Right lobe of liver (tissue), 4 donors: ENCODE results near the gene NLRC5.

Experiments
- POLR2A ChIP-seq: fragments of 450-650 bp; IDR thresholded peaks from one replicate; pipeline ENCODE4 v1.6.1; 2017; ENCODE audit warnings: antibody characterized with exemption, mild to moderate bottlenecking
- TF ChIP-seq, protein P1 (sequence below), 4 donors: fragments of 200-600 bp in 3 of 4; fragments of 450-650 bp in 1 of 4; IDR thresholded peaks; one replicate each; pipeline versions ENCODE4 v1.5.1 to v1.8.0; 2016 to 2022; ENCODE audit warnings: antibody characterized with exemption in 4 of 4, mild to moderate bottlenecking in 2 of 4
- donor health status: DM: no; HTN: no; CAD: no.
- donor health status: DM: no; HTN: no; CAD: no.
- donor health status: DM: no; HTN: yes; CAD: no.

DNA sequence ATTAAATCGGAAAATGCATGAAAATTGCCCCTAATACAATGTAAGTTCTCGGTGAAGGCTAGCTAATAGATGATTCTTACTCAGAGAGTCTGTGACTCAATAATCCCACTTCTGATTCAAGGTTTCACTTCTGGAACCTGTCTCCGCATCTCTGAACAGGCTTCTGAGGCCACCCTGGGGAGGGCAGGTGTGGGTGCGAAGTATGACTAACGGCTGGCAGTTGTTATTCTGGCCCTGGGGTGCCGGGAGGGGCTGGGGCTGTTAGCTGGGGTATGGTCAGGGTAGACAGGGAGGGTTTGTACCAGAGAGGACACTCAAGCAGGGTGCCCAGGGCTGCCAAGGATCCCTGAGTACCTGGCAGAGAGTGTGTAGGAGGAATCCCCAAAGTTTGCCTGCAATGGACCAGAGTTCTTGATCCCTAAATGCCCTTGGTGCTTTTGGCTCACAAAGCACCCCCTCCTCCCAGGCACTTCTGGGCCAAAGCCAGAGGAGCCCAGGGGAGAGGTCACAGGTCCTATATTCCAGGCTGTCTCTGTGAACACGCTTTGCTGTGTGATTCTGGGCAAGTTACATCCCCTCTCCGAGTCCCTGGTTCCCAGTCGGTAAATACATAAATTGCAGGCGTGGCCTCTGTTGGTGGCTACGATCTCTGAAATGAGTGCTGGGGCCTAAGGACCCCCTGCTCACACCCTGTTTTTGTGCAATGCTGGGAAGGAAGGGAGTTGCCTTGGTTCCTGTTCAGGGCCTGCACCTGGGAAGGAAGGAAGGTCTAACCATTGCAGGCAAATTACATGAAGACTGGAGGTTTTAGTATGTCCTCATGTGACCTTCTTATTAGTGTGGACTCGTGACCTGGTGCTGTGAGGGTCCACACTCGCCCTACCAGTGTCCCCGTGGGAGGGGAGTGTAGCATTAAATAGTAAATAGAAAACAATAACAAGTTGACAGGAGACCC is 53.1 kb downstream of the NLRC5 start:
- TF ChIP-seq, protein P1, sequence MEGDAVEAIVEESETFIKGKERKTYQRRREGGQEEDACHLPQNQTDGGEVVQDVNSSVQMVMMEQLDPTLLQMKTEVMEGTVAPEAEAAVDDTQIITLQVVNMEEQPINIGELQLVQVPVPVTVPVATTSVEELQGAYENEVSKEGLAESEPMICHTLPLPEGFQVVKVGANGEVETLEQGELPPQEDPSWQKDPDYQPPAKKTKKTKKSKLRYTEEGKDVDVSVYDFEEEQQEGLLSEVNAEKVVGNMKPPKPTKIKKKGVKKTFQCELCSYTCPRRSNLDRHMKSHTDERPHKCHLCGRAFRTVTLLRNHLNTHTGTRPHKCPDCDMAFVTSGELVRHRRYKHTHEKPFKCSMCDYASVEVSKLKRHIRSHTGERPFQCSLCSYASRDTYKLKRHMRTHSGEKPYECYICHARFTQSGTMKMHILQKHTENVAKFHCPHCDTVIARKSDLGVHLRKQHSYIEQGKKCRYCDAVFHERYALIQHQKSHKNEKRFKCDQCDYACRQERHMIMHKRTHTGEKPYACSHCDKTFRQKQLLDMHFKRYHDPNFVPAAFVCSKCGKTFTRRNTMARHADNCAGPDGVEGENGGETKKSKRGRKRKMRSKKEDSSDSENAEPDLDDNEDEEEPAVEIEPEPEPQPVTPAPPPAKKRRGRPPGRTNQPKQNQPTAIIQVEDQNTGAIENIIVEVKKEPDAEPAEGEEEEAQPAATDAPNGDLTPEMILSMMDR (IDR thresholded peaks at IDR 0.05), result no peak
- TF ChIP-seq POLR2A, result no peak
